OCI-LY1 (cell line): ENCODE data around the gene EDC3.
"Not testable (repeated sequence)": the region's sequence is repeated elsewhere in the genome, so short reads cannot be mapped to it uniquely, and the experiment has no call there.

ENCODE experiments used
- H2AFZ ChIP-seq: fragments of 200-600 bp; sonication (generic), shearing (Covaris generic); 2 replicates; pipeline ENCODE4 v1.6.0; 2014; ENCODE audit warnings: antibody characterized with exemption, mild to moderate bottlenecking, low read length
- H3F3A ChIP-seq: fragments of 200-600 bp; sonication (generic), shearing (Covaris generic); 2 replicates; pipeline ENCODE4 v1.6.0; 2014; ENCODE audit warnings: mild to moderate bottlenecking, antibody characterized with exemption, low read length, moderate library complexity; ENCODE audit not compliant: insufficient read depth
- H3K27ac ChIP-seq: fragments of 200-600 bp; sonication (generic); 2 replicates; pipeline ENCODE4 v1.5.1; 2014; ENCODE audit warnings: low read length, mixed run types, mild to moderate bottlenecking, low read depth; ENCODE audit not compliant: poor library complexity, severe bottlenecking
- H3K27me3 ChIP-seq: fragments of 200-600 bp; sonication (generic); 2 replicates; pipeline ENCODE4 v1.6.0; 2014; ENCODE audit warnings: antibody characterized with exemption, mild to moderate bottlenecking, low read length, moderate library complexity; ENCODE audit not compliant: insufficient read depth
- H3K36me3 ChIP-seq: fragments of 200-600 bp; sonication (generic); 2 replicates; pipeline ENCODE4 v1.6.1; 2014; ENCODE audit warnings: mild to moderate bottlenecking, antibody characterized with exemption, low read length, moderate library complexity, mixed read lengths; ENCODE audit not compliant: insufficient read depth
- H3K4me1 ChIP-seq: fragments of 200-600 bp; sonication (generic); 2 replicates; pipeline ENCODE4 v1.5.1; 2014; ENCODE audit warnings: mild to moderate bottlenecking, low read length, moderate library complexity; ENCODE audit not compliant: insufficient read depth, severe bottlenecking
- H3K4me2 ChIP-seq: fragments of 200-600 bp; sonication (generic), shearing (Covaris generic); 2 replicates; pipeline ENCODE4 v1.6.1; 2014; ENCODE audit warnings: low read length
- H3K4me3 ChIP-seq: fragments of 200-600 bp; sonication (generic); 2 replicates; pipeline ENCODE4 v1.5.1; 2014; ENCODE audit warnings: low read length, low read depth, mild to moderate bottlenecking, mixed read lengths; ENCODE audit not compliant: poor library complexity, severe bottlenecking
- H3K79me2 ChIP-seq: fragments of 200-600 bp; shearing (Covaris generic); 2 replicates; pipeline ENCODE4 v1.6.1; 2016; ENCODE audit warnings: mixed run types, low read length, mixed read lengths; ENCODE audit not compliant: insufficient read depth
- H3K9ac ChIP-seq: fragments of 200-600 bp; sonication (generic), shearing (Covaris generic); 2 replicates; pipeline ENCODE4 v1.6.1; 2014; ENCODE audit warnings: mild to moderate bottlenecking, low read length, mixed read lengths
- H3K9me2 ChIP-seq: fragments of 200-600 bp; sonication (generic), shearing (Covaris generic); 2 replicates; pipeline ENCODE4 v1.6.1; 2014; ENCODE audit warnings: low read depth, mild to moderate bottlenecking, low read length, mixed read lengths
- H3K9me3 ChIP-seq: fragments of 200-600 bp; shearing (Covaris generic); 2 replicates; pipeline ENCODE4 v1.6.1; 2014; ENCODE audit warnings: low read length, mixed read lengths
- H4K20me1 ChIP-seq: fragments of 200-600 bp; sonication (generic), shearing (Covaris generic); 2 replicates; pipeline ENCODE4 v1.6.0; 2016; ENCODE audit warnings: mild to moderate bottlenecking, low read length; ENCODE audit not compliant: insufficient read depth
- CTCF ChIP-seq: fragments of 200-600 bp; sonication (generic), shearing (Covaris generic); IDR thresholded peaks from 2 replicates; pipeline ENCODE4 v1.5.1; 2017; ENCODE audit warnings: mild to moderate bottlenecking, antibody characterized with exemption, low read length, moderate library complexity, mixed read lengths
- EZH2 ChIP-seq: fragments of 200-600 bp; sonication (generic), shearing (Covaris generic); IDR thresholded peaks from 2 replicates; pipeline ENCODE4 v1.8.0; 2017; ENCODE audit warnings: borderline replicate concordance, mixed run types, mild to moderate bottlenecking, antibody characterized with exemption, low read length, moderate library complexity, mixed read lengths

EDC3 gene

DNA sequence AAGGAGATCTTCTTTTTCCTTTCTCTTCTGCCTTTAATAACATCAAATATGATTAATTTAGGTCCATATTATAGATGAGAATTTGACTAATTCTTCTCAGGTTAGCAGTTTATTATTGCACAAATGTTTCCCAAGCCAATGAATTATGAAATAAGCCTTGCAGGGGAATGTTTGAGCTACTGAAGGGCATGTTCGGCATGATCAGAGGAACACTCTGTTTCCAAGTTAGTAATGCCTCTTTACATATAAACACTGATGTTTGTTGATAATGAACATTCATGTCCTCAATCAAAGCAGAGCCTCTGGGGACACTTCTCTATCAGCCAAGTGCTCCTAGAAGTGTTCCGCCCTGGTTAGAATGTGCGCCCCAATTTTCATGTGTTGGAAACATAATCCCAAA is 39.5 kb upstream of the EDC3 start:
- Histone ChIP-seq H3K9ac (no peak overlapping the region), H3K9me2 (no peaks in the 10 kb centered on the region), H3F3A (no peaks in the 10 kb centered on the region), H4K20me1 (no peaks in the 10 kb centered on the region), H3K79me2 (no peaks in the 10 kb centered on the region), H3K27ac (no peak overlapping the region), H3K9me3 (peaks cover 3% of the 10 kb centered on the region; the same call in 1 of the 2 replicates), H3K4me2 (no peak overlapping the region), H3K4me3 (no peak overlapping the region), H3K4me1 (no peaks in the 10 kb centered on the region), H3K27me3 (peaks cover 8% of the 10 kb centered on the region; the same call in 1 of the 2 replicates), H2AFZ (no peak overlapping the region), H3K36me3 (no peaks in the 10 kb centered on the region)
- TF ChIP-seq EZH2 (no peak), CTCF (no peak)

GRCh38 chr15:74733269-74733668 is 37.4 kb upstream of the EDC3 start:
- Histone ChIP-seq H3K9me3 (peaks cover 3% of the 10 kb centered on the region; the same call in 1 of the 2 replicates), H3K79me2 (no peaks in the 10 kb centered on the region), H3K27me3 (peaks cover 8% of the 10 kb centered on the region; the same call in 1 of the 2 replicates), H3K9ac (no peak overlapping the region), H3F3A (no peaks in the 10 kb centered on the region), H3K9me2 (no peaks in the 10 kb centered on the region), H3K4me3 (no peak overlapping the region), H2AFZ (no peak overlapping the region), H3K27ac (no peak overlapping the region), H4K20me1 (no peaks in the 10 kb centered on the region), H3K4me2 (no peak overlapping the region), H3K36me3 (no peaks in the 10 kb centered on the region), H3K4me1 (no peaks in the 10 kb centered on the region)
- TF ChIP-seq EZH2, result no peak

- no peak for TF ChIP-seq EZH2
- TF ChIP-seq CTCF, result no peak
- no peaks in the 10 kb centered on the region; the same call in 1 of the 2 replicates for H3K9me3 ChIP-seq
- H3F3A ChIP-seq, result no peaks in the 10 kb centered on the region
- no peak overlapping the region for H3K4me2 ChIP-seq
- no peaks in the 10 kb centered on the region for H3K36me3 ChIP-seq
- H3K27ac ChIP-seq, result no peak overlapping the region
- H3K27me3 ChIP-seq, result peaks cover 8% of the 10 kb centered on the region; the same call in 1 of the 2 replicates
- H3K4me1 ChIP-seq, result no peaks in the 10 kb centered on the region
- H2AFZ ChIP-seq, result no peak overlapping the region
- H3K9me2 ChIP-seq, result no peaks in the 10 kb centered on the region
- no peaks in the 10 kb centered on the region for H3K79me2 ChIP-seq
- no peaks in the 10 kb centered on the region for H4K20me1 ChIP-seq
- H3K4me3 ChIP-seq, result no peak overlapping the region
- H3K9ac ChIP-seq, result no peak overlapping the region
These were observed 37.0 kb upstream of the EDC3 start for GRCh38 chr15:74732846-74733245.

DNA sequence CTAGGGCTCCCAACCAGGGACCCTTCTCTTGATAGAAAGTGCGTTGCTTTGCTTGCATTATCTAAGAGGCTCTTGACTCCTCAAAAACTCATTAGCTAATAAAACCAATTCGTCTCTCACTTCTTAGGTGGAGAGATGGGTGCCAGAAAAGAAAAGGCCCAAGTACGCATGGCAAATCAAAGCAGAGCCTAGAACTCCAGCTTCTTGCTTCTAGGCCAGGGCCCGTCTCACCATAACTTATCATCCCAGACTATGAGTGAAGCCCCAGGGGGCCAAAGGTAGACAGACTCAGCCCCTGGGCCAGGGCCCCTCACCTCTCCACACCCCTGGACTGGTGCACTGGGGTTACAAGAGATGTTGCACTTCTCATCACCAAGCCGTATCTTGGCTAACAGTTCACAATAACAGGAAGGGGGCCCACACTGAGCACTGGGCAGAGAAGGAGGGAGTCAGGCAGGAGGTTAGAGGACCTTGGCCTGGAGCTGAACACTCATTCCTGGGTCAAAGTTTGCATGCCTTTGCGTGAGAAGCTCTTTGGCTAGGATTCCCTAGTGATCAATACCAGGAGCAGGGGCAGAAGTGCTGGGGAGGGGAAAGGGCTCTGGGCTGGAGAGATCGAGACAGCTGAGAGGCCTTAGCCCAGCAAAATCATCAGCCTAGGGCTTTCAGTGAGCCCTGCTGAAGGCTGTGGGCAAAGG is 34.9 kb upstream of the EDC3 start:
- Histone ChIP-seq H2AFZ (no peak overlapping the region), H3K9me3 (no peaks in the 10 kb centered on the region), H3K4me3 (no peak overlapping the region), H3K79me2 (no peaks in the 10 kb centered on the region), H4K20me1 (no peaks in the 10 kb centered on the region), H3K4me2 (no peak overlapping the region), H3K9ac (no peak overlapping the region), H3K9me2 (no peaks in the 10 kb centered on the region), H3K36me3 (no peaks in the 10 kb centered on the region), H3K4me1 (peaks cover 11% of the 10 kb centered on the region), H3K27ac (no peak overlapping the region), H3F3A (no peaks in the 10 kb centered on the region), H3K27me3 (peaks cover 8% of the 10 kb centered on the region; the same call in 1 of the 2 replicates)
- TF ChIP-seq CTCF (no peak), EZH2 (no peak)

GRCh38 chr15:74729372-74729771 is 33.5 kb upstream of the EDC3 start:
- H2AFZ ChIP-seq, H3K4me3 ChIP-seq, H3K9ac ChIP-seq, H4K20me1 ChIP-seq, H3K36me3 ChIP-seq, H3K9me2 ChIP-seq, H3K27ac ChIP-seq, H3K9me3 ChIP-seq, H3F3A ChIP-seq, H3K27me3 ChIP-seq, H3K79me2 ChIP-seq, H3K4me2 ChIP-seq: not testable (repeated sequence)
- H3K4me1 ChIP-seq, result peaks cover 13% of the 10 kb centered on the region
